Fibroblast of skin of back (primary cell): ENCODE measurements around the gene NIPAL1. TPM values are rescaled to one million over a fixed set of nuclear protein-coding genes. Genes with fewer than 3 reads are reported as not detected.
A peak's percentile ranks its signal among the peaks of the same experiment; 100 is the strongest.
"Not testable (repeated sequence)": the region's sequence is repeated elsewhere in the genome, so short reads cannot be mapped to it uniquely, and the experiment has no call there.

ENCODE experiments used
- DNase-seq: peaks from one replicate; pipeline ENCODE4 v3.0.0-alpha.2; 2013
- polyA plus RNA-seq, 2 experiments: library from polyadenylated mRNA; unstranded; fragments of 120-200 nt; gene quantifications; one replicate each; pipeline ENCODE4 v1.2.1, GENCODE V29; 2013; ENCODE audit not compliant: insufficient read length in 2 of 2

NIPAL1 gene
- 0.85 TPM for polyA plus RNA-seq (2013, experiment 1 of 2; ENCODE audit: insufficient read length)
- 0.43 TPM for polyA plus RNA-seq (2013, experiment 2 of 2; ENCODE audit: insufficient read length)

- DNase-seq: peak; percentile 70
Observed at GRCh38 chr4:48016141-48017107, at the start of gene NIPAL1, which contains the start of gene CNGA1. TSS of gene NIPAL1 (plus strand) at chr4:48016772. CDS start at chr4:48016840, 68 bp downstream. TSS of gene CNGA1 (minus strand) at chr4:48016681. CDS start at chr4:47952689, 63,992 bp downstream.

GRCh38 chr4:47968847-47969246 lies 47.7 kb upstream of the NIPAL1 start:
- DNase-seq: no peak

GRCh38 chr4:47972181-47972580 lies 44.4 kb upstream of the NIPAL1 start:
- no peak for DNase-seq

- no peak for DNase-seq
Observed at GRCh38 chr4:47972721-47973120, 43.9 kb upstream of the NIPAL1 start.

- no peak for DNase-seq
Observed at GRCh38 chr4:47974566-47974965, 42.0 kb upstream of the NIPAL1 start.

- no peak for DNase-seq
Observed at GRCh38 chr4:47990145-47990544, 26.4 kb upstream of the NIPAL1 start.

GRCh38 chr4:47992475-47992874 lies 24.1 kb upstream of the NIPAL1 start:
- DNase-seq: not testable (repeated sequence)

GRCh38 chr4:47996021-47996420 lies 20.6 kb upstream of the NIPAL1 start:
- no peak for DNase-seq

- DNase-seq: no peak
Observed at GRCh38 chr4:48002267-48002666, 14.3 kb upstream of the NIPAL1 start.

GRCh38 chr4:48003568-48003967 lies 13.0 kb upstream of the NIPAL1 start:
- DNase-seq: peak; percentile 24

- no peak for DNase-seq
Observed at GRCh38 chr4:48005781-48006180, 10.8 kb upstream of the NIPAL1 start.

- DNase-seq: no peak
Observed at GRCh38 chr4:48008021-48008596, 8.5 kb upstream of the NIPAL1 start.

GRCh38 chr4:48010906-48011305 lies 5.7 kb upstream of the NIPAL1 start:
- not testable (repeated sequence) for DNase-seq

- DNase-seq: no peak
Observed at GRCh38 chr4:48011722-48012121, 4.8 kb upstream of the NIPAL1 start.

GRCh38 chr4:48012824-48013223 lies 3.7 kb upstream of the NIPAL1 start:
- DNase-seq: no peak

GRCh38 chr4:48015216-48015615 lies 1.4 kb upstream of the NIPAL1 start:
- no peak for DNase-seq

GRCh38 chr4:48015678-48016077 lies 894 bp upstream of the NIPAL1 start:
- no peak for DNase-seq

- DNase-seq: peak; percentile 77
Observed at GRCh38 chr4:48017108-48017571, 568 bp downstream of the NIPAL1 start.

GRCh38 chr4:48018112-48018511 lies 1.5 kb downstream of the NIPAL1 start:
- no peak for DNase-seq

- no peak for DNase-seq
Observed at GRCh38 chr4:48021100-48021499, 4.5 kb downstream of the NIPAL1 start.

GRCh38 chr4:48022192-48022799 lies 5.7 kb downstream of the NIPAL1 start:
- no peak for DNase-seq

- no peak for DNase-seq
Observed at GRCh38 chr4:48024522-48024921, 8.0 kb downstream of the NIPAL1 start.

GRCh38 chr4:48025005-48025404 lies 8.4 kb downstream of the NIPAL1 start:
- DNase-seq: no peak
